Measurements from ENCODE around the gene RBFOX2.

RBFOX2 gene

DNA sequence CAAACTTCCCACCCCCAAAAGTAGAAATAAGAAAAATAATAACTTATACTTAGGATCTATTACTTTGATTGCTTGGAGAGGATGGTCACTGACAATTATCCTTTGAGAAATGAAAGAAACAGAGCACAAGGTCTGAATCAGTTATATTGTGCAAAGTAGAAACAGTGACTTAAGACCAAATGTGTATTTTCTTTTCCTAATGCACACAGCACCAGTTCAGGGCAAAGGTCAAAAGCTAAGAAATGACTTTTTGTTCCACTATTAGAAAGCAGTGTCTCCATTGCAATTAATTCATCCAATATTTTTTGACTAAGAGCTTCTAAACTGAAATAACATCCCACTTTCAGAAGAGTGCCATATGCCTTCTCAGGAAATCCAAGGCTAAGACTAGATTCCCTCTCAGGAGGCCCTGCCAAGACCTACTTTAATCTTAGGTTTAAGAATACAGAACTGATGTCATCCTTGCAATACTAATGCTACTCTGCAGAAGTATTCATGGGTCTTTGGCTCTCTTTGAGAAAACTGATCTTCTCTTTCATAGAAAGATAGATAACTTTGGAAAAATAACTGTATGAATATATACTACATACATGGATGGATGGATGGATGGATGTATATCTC is 164.0 kb downstream of the RBFOX2 start:
- no peaks in the 10 kb centered on the region for H3K9me3 ChIP-seq (ENCODE audit: control insufficient read depth in 1 of 2, low read length in 2 of 2)
- H3K4me1 ChIP-seq (ENCODE audit: control insufficient read depth in 1 of 2, insufficient read depth in 2 of 2, low read length in 2 of 2), result peaks cover 6 to 13% of the 10 kb centered on the region in 2 donors
- H3K4me3 ChIP-seq (ENCODE audit: low read depth in 1 of 2, low read length in 2 of 2), result no peak overlapping the region
- no peaks in the 10 kb centered on the region for H3K36me3 ChIP-seq (ENCODE audit: control insufficient read depth in 1 of 2, insufficient read depth in 2 of 2, low read length in 2 of 2)
- H3K27me3 ChIP-seq (ENCODE audit: control insufficient read depth in 1 of 2, insufficient read depth in 2 of 2, low read length in 2 of 2), result no peaks in the 10 kb centered on the region
- H3K27ac ChIP-seq (ENCODE audit: low read depth, low read length), result no peak overlapping the region
- no peak overlapping the region for H3K9ac ChIP-seq (ENCODE audit: low read depth in 1 of 2, low read length in 2 of 2)

DNA sequence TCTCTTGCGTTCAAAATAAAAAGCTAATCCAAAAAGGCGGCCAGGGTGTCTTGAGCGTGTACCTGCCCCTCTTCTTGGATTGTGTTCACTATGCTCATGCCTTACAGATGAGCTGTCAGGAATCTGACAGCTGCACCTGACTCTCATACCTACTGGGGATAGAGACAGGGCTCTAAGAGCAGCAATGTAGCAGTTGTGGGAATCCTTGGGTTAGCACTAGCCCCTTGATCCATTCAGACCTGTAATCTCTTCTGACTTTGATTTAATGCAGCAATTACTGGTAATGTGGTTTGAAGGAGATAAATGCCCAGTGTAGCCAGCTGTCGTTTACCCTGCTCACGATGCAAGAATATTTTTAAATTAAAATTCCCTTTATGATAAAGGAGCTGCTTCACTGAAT is 165.2 kb downstream of the RBFOX2 start:
- Histone ChIP-seq H3K4me3 (ENCODE audit: low read depth in 1 of 2, low read length in 2 of 2) (no peak overlapping the region), H3K27me3 (ENCODE audit: control insufficient read depth in 1 of 2, insufficient read depth in 2 of 2, low read length in 2 of 2) (no peaks in the 10 kb centered on the region), H3K4me1 (ENCODE audit: control insufficient read depth in 1 of 2, insufficient read depth in 2 of 2, low read length in 2 of 2) (peaks cover 6 to 13% of the 10 kb centered on the region in 2 donors), H3K27ac (ENCODE audit: low read depth, low read length) (no peak overlapping the region), H3K9me3 (ENCODE audit: control insufficient read depth in 1 of 2, low read length in 2 of 2) (no peaks in the 10 kb centered on the region), H3K36me3 (ENCODE audit: control insufficient read depth in 1 of 2, insufficient read depth in 2 of 2, low read length in 2 of 2) (no peaks in the 10 kb centered on the region), H3K9ac (ENCODE audit: low read depth in 1 of 2, low read length in 2 of 2) (no peak overlapping the region)

DNA sequence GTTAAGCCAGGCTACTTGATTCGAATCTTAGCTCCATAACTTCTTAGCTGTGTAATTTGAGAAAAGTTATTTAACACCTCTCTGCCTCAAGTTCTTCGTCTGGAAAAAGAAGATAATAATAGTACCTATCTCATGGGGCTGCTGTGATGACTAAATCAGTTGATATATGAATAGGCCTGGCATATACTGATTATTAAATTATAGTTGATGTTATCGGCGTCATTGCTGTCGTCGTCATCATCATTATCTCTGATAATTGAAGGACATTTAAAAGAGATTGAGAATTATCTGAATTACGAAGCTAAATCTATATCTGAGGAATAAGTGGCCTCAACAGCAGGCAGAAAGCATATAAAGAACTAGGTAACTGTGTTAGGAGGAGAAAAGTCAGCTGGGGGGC is 165.9 kb downstream of the RBFOX2 start:
- no peak overlapping the region for H3K9ac ChIP-seq (ENCODE audit: low read depth in 1 of 2, low read length in 2 of 2)
- H3K4me1 ChIP-seq (ENCODE audit: control insufficient read depth in 1 of 2, insufficient read depth in 2 of 2, low read length in 2 of 2), result peaks cover 6 to 13% of the 10 kb centered on the region in 2 donors
- no peak overlapping the region for H3K4me3 ChIP-seq (ENCODE audit: low read depth in 1 of 2, low read length in 2 of 2)
- H3K36me3 ChIP-seq (ENCODE audit: control insufficient read depth in 1 of 2, insufficient read depth in 2 of 2, low read length in 2 of 2), result no peaks in the 10 kb centered on the region
- no peaks in the 10 kb centered on the region for H3K27me3 ChIP-seq (ENCODE audit: control insufficient read depth in 1 of 2, insufficient read depth in 2 of 2, low read length in 2 of 2)
- no peaks in the 10 kb centered on the region for H3K9me3 ChIP-seq (ENCODE audit: control insufficient read depth in 1 of 2, low read length in 2 of 2)
- no peak overlapping the region for H3K27ac ChIP-seq (ENCODE audit: low read depth, low read length)

DNA sequence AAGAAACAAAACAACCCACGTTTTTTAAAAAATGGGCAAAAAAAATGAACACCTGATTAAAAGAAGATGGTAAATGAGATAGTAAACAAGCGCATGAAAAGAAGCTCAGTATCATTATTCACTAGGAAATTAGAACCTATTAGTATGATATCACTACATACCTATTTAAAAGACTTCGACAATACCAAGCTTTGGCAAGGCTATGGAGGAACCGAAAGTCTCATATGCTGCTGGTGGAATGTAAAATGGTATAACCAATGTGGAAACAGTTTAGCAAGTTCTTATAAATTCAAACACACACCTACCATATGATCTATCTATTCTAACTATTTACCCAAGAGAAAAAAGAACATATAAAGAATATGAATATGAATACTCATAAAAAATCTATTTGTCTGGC is 167.2 kb downstream of the RBFOX2 start:
- Histone ChIP-seq H3K27me3 (ENCODE audit: control insufficient read depth in 1 of 2, insufficient read depth in 2 of 2, low read length in 2 of 2) (no peaks in the 10 kb centered on the region), H3K9me3 (ENCODE audit: control insufficient read depth in 1 of 2, low read length in 2 of 2) (no peaks in the 10 kb centered on the region), H3K27ac (ENCODE audit: low read depth, low read length) (no peak overlapping the region), H3K9ac (ENCODE audit: low read depth in 1 of 2, low read length in 2 of 2) (no peak overlapping the region), H3K4me3 (ENCODE audit: low read depth in 1 of 2, low read length in 2 of 2) (no peak overlapping the region), H3K4me1 (ENCODE audit: control insufficient read depth in 1 of 2, insufficient read depth in 2 of 2, low read length in 2 of 2) (peaks cover 6 to 13% of the 10 kb centered on the region in 2 donors), H3K36me3 (ENCODE audit: control insufficient read depth in 1 of 2, insufficient read depth in 2 of 2, low read length in 2 of 2) (no peaks in the 10 kb centered on the region)

DNA sequence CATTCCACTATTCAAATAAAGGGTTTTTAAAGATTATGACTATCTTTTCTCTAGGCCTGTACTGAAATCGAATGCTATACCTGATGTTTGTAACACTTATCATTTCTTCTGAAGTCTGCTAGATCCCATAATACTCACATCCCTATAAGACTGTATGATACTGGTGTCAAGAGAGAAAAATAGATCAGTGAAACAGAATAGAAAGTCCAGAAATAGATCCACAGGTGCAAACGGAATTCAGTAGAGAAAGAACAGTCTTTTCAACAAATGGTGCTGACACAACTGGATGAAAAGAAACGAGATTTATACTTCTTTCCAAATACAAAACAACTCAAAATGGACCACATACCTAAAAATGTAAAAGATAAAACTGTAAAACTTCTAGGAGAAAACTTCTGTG is 167.8 kb downstream of the RBFOX2 start:
- peaks cover 6 to 13% of the 10 kb centered on the region in 2 donors for H3K4me1 ChIP-seq (ENCODE audit: control insufficient read depth in 1 of 2, insufficient read depth in 2 of 2, low read length in 2 of 2)

GRCh38 chr22:35860087-35860733 is 168.4 kb downstream of the RBFOX2 start:
- Histone ChIP-seq H3K27ac (ENCODE audit: low read depth, low read length) (no peak overlapping the region), H3K9ac (ENCODE audit: low read depth in 1 of 2, low read length in 2 of 2) (no peak overlapping the region), H3K9me3 (ENCODE audit: control insufficient read depth in 1 of 2, low read length in 2 of 2) (no peaks in the 10 kb centered on the region), H3K4me1 (ENCODE audit: control insufficient read depth in 1 of 2, insufficient read depth in 2 of 2, low read length in 2 of 2) (peaks cover 6 to 13% of the 10 kb centered on the region in 2 donors), H3K36me3 (ENCODE audit: control insufficient read depth in 1 of 2, insufficient read depth in 2 of 2, low read length in 2 of 2) (no peaks in the 10 kb centered on the region), H3K27me3 (ENCODE audit: control insufficient read depth in 1 of 2, insufficient read depth in 2 of 2, low read length in 2 of 2) (no peaks in the 10 kb centered on the region), H3K4me3 (ENCODE audit: low read depth in 1 of 2, low read length in 2 of 2) (no peak overlapping the region)

More for the DNA sequence above, 167.8 kb downstream of the RBFOX2 start:
- Histone ChIP-seq H3K9me3 (ENCODE audit: control insufficient read depth in 1 of 2, low read length in 2 of 2) (no peaks in the 10 kb centered on the region), H3K27ac (ENCODE audit: low read depth, low read length) (no peak overlapping the region), H3K4me3 (ENCODE audit: low read depth in 1 of 2, low read length in 2 of 2) (no peak overlapping the region), H3K27me3 (ENCODE audit: control insufficient read depth in 1 of 2, insufficient read depth in 2 of 2, low read length in 2 of 2) (no peaks in the 10 kb centered on the region), H3K36me3 (ENCODE audit: control insufficient read depth in 1 of 2, insufficient read depth in 2 of 2, low read length in 2 of 2) (no peaks in the 10 kb centered on the region), H3K9ac (ENCODE audit: low read depth in 1 of 2, low read length in 2 of 2) (no peak overlapping the region)

DNA sequence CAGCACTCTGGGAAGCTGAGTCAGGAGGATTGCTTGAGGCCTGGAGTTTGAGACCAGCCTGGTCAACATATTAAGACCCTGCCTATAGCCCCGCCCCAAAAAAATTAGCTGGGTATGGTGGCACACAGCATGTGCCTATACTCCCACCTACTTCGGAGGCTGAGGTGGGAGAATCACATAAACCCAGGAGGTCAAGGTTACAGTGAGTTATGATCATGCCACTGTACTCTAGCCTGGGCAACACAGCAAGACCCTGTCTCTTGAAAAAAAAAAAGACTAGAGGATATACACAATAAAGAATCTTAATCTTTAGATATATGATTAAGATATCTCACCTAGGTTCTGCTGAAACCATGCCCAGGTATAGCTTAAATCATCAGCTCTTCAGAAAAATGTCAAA is 174.3 kb downstream of the RBFOX2 start:
- no peak overlapping the region for H3K27ac ChIP-seq (ENCODE audit: low read depth, low read length)
- H3K9ac ChIP-seq (ENCODE audit: low read depth in 1 of 2, low read length in 2 of 2), result no peak overlapping the region
- H3K36me3 ChIP-seq (ENCODE audit: control insufficient read depth in 1 of 2, insufficient read depth in 2 of 2, low read length in 2 of 2), result no peaks in the 10 kb centered on the region
- no peak overlapping the region for H3K4me3 ChIP-seq (ENCODE audit: low read depth in 1 of 2, low read length in 2 of 2)
- H3K27me3 ChIP-seq (ENCODE audit: control insufficient read depth in 1 of 2, insufficient read depth in 2 of 2, low read length in 2 of 2), result no peaks in the 10 kb centered on the region
- H3K9me3 ChIP-seq (ENCODE audit: control insufficient read depth in 1 of 2, low read length in 2 of 2), result no peaks in the 10 kb centered on the region
- peaks cover 0 to 15% of the 10 kb centered on the region in 2 donors for H3K4me1 ChIP-seq (ENCODE audit: control insufficient read depth in 1 of 2, insufficient read depth in 2 of 2, low read length in 2 of 2)

DNA sequence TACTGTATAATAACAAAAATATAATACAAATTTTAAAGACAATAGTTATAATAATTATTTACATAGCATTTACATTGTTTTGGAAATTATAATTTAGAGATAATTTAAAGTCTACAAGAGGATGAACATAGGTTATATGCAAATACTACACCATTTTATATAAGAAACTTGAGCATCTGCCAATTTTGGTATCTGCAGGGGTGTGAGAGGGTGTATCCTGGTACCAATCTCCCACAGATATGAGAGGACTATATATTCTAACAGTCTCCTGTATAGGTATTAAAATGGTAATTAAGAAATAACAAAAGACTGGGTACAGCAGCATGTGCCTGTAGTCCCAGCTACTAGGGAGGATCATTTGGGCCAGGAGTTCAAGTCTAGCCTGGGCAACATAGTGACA is 176.5 kb downstream of the RBFOX2 start:
- H3K9me3 ChIP-seq (ENCODE audit: control insufficient read depth in 1 of 2, low read length in 2 of 2), result no peaks in the 10 kb centered on the region

DNA sequence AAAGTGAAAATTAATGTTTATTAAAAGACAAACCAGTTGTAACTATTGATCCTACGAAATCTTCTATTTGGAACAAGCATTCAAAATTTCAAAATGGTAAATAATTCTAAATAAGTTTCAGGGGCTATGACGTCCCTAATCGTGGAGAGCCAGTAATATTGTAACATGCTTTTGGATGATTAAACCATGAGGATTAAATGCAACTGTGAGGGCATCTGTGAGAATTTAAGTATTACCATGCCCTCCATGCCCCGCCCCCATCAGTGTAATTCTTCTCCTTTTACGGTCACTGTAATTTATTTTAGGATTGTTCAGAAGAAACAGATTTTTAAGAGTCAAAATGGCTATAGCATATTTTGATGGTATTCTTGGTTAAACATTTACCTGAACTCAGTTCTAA is 177.8 kb downstream of the RBFOX2 start:
- H3K4me1 ChIP-seq (ENCODE audit: control insufficient read depth in 1 of 2, insufficient read depth in 2 of 2, low read length in 2 of 2), result peaks cover 4 to 24% of the 10 kb centered on the region in 2 donors
- no peaks in the 10 kb centered on the region for H3K27me3 ChIP-seq (ENCODE audit: control insufficient read depth in 1 of 2, insufficient read depth in 2 of 2, low read length in 2 of 2)
- no peak overlapping the region for H3K27ac ChIP-seq (ENCODE audit: low read depth, low read length)
- H3K9ac ChIP-seq (ENCODE audit: low read depth in 1 of 2, low read length in 2 of 2), result no peak overlapping the region
- H3K9me3 ChIP-seq (ENCODE audit: control insufficient read depth in 1 of 2, low read length in 2 of 2), result no peaks in the 10 kb centered on the region
- H3K4me3 ChIP-seq (ENCODE audit: low read depth in 1 of 2, low read length in 2 of 2), result no peak overlapping the region
- H3K36me3 ChIP-seq (ENCODE audit: control insufficient read depth in 1 of 2, insufficient read depth in 2 of 2, low read length in 2 of 2), result no peaks in the 10 kb centered on the region

More for the DNA sequence above, 176.5 kb downstream of the RBFOX2 start:
- peaks cover 0 to 16% of the 10 kb centered on the region in 2 donors for H3K4me1 ChIP-seq (ENCODE audit: control insufficient read depth in 1 of 2, insufficient read depth in 2 of 2, low read length in 2 of 2)
- no peak overlapping the region for H3K27ac ChIP-seq (ENCODE audit: low read depth, low read length)
- H3K27me3 ChIP-seq (ENCODE audit: control insufficient read depth in 1 of 2, insufficient read depth in 2 of 2, low read length in 2 of 2), result no peaks in the 10 kb centered on the region
- H3K9ac ChIP-seq (ENCODE audit: low read depth in 1 of 2, low read length in 2 of 2), result no peak overlapping the region
- no peak overlapping the region for H3K4me3 ChIP-seq (ENCODE audit: low read depth in 1 of 2, low read length in 2 of 2)
- no peaks in the 10 kb centered on the region for H3K36me3 ChIP-seq (ENCODE audit: control insufficient read depth in 1 of 2, insufficient read depth in 2 of 2, low read length in 2 of 2)

DNA sequence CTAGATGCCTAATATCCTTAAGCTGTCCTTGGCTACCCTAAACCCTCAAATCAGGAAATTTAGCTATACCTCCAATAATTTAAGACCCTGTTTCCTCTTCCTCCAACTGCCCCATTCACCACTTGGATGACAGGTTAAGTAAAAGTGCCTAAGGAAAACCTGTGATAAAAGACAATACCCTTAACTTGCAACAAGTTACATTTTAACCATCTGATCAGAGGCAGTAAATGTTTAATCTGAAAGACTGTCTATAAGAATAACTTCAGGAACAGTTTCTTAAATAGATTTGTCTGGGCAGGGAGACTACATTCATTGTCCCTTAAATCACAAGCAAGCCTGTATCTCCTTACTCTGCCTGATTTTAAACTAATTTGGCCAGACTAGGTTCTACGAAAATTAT is 181.8 kb downstream of the RBFOX2 start:
- Histone ChIP-seq H3K4me1 (ENCODE audit: control insufficient read depth in 1 of 2, insufficient read depth in 2 of 2, low read length in 2 of 2) (peaks cover 4 to 28% of the 10 kb centered on the region in 2 donors), H3K36me3 (ENCODE audit: control insufficient read depth in 1 of 2, insufficient read depth in 2 of 2, low read length in 2 of 2) (no peaks in the 10 kb centered on the region), H3K9me3 (ENCODE audit: control insufficient read depth in 1 of 2, low read length in 2 of 2) (no peaks in the 10 kb centered on the region), H3K27me3 (ENCODE audit: control insufficient read depth in 1 of 2, insufficient read depth in 2 of 2, low read length in 2 of 2) (no peaks in the 10 kb centered on the region), H3K4me3 (ENCODE audit: low read depth in 1 of 2, low read length in 2 of 2) (peak overlapping the region; percentile 20 to 29), H3K27ac (ENCODE audit: low read depth, low read length) (no peak overlapping the region), H3K9ac (ENCODE audit: low read depth in 1 of 2, low read length in 2 of 2) (no peak overlapping the region)

All from duodenal mucosa (tissue), 2 donors.